Stimulated activated CD8-positive, alpha-beta memory T cell treated with anti-CD3 and anti-CD28 coated beads, Interleukin-15, amount 100 ng/mL, for 1 hour (primary cell): Measurements from ENCODE around the gene RALGAPA1.
"Not testable (repeated sequence)": the region's sequence is repeated elsewhere in the genome, so short reads cannot be mapped to it uniquely, and the experiment has no call there.

Experiments
- DNase-seq: peaks from one replicate; pipeline ENCODE4 v3.0.0-alpha.2; 2020; ENCODE audit warnings: low read depth

RALGAPA1 gene

DNA sequence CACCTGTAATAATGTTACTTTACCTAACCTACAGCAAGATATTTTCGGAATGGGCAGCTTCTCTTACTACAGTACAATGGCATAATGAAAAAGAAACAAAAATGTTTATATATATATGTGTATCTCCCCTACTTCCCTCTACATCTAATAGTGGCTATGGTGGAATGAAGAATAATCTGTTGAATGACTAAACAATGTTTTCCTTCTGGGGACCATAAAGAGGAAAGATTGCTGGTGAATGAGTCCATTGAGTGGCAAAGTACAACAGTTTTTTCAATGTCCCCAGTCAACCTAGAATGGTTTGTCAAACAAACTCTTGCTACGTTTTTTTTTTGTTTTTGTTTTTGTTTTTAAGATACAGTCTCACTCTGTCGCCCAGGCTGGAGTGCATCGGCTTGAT is 47.2 kb downstream of the RALGAPA1 start:
- no peak for DNase-seq

DNA sequence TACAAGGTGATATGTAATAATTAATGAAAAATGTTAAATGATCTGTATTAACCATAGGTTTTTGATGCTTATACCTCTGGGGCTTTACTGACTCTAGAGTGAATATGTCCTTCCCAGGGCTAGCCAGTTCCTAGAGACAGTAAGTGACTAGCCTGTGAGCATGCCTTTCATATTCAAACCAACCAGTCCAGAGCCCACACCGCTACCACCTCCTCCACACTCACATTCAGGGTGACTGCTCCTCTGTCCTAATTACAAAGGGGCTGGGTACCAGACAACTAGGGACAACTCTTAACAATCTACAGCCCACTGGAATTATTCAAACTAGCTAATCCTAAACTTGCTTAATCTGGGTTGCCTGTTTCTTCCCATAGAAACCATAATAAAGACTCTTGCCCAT is 49.0 kb downstream of the RALGAPA1 start:
- DNase-seq, result no peak

DNA sequence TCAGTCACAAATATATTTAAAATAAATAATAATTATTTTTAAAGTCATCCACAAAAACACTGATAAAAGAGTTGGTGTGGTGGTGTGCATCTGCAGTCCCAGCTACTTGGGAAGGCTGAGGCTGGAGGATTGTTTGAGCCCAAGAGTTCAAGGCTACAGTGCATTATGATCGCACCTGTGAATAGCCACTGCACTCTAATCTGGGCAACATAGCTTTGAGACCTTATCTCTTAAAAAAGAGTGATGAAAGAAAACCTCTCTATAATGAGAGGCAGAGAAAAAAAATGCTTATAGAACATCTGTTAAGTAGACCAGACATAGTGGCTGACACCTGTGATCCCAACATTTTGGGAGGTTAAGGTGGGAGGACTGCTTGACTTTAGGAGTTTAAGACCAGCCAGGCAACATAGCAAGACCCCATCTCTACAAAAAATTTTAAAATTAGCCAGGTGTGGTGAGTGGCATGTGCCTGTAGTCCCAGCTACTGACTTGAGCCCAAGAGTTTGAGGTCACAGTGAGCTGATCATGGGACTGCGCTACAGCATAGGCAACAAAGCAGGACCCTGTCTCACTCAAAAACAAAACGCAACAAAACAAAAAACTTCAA is 50.5 kb downstream of the RALGAPA1 start:
- DNase-seq, result no peak

DNA sequence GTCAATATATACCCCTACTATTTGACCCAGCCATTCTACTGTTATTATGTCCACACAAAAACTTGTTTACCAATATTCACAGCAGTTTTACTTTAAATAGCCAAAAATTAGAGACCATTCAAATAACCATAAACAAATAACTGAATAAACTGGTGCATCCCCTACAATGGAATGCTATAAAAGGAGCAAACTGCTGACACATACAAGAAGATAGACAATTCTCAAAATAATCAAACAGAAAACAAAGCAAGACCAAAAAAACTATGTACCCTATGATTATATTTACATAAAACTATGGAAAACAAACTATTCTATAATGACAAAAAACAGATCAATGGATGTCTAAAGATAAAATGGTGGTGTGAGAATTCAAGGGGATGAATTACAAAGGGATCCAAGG is 54.4 kb downstream of the RALGAPA1 start:
- no peak for DNase-seq

DNA sequence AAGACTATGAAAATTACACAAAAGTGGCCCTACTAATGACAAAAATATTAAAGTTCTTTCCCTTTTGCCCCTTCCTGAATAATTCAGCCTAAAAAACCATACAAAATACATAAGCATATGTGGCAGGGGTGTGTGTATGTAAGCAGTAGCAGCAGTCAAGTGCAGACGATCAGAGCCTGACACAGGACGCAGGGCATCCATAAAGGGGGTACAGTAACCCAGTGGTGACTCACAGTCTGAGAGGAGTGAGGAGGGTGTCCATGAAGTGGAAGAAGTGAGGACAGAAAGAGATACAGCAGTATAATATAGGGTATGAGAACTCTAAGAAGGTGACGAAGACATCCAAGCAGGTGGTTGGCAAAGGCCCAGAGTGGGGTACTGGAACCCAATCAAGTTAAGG is 56.7 kb downstream of the RALGAPA1 start:
- no peak for DNase-seq

DNA sequence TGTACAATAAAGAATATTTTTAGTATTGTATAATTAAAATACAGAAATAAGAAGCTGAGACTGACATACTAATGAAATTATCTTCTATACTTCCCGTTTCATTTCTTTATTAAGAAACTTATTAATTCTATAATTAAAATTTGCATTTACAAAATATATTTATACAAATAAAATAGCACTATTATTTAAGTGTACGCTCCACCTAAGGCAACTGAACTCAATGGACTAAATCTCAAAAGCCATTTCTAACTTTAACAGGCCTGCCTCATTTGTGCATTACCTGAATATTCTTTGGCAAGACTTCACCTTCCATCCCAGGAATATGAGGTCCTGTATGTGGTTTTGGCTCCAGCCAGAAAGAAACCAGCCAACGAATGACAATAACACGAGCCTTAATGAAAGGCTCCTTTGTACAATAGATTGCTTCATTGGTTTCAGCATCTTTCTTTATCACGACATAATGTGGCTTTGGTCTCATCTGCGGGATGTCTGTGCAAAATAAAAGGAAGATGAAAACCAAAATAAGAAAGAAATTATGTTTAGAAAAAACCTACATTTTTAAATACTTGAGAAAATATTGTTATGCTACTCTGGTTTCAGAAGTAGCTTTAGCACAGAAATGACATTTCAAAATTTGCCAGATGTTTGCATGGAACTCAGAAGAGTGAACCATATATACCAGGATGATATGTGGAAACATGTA is 58.7 kb downstream of the RALGAPA1 start:
- DNase-seq, result no peak

DNA sequence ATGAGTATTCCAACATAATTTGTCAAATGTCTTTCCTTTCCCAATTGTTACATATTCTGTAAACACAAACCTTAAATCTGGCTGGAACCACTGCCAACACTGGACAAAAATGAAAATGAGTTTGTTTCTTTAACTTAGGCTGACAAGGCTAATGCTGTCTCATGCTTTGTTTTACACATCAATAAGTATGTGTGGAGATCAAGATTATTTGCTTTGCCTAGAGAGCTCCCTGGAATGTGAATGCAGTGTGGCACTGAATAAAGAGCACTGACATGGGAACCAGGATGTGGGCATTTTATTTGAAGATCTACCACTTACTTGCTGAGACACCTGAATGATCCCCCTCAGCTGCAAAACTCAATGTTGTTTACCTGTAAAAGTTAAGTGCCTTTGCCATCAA is 61.7 kb downstream of the RALGAPA1 start:
- no peak for DNase-seq

DNA sequence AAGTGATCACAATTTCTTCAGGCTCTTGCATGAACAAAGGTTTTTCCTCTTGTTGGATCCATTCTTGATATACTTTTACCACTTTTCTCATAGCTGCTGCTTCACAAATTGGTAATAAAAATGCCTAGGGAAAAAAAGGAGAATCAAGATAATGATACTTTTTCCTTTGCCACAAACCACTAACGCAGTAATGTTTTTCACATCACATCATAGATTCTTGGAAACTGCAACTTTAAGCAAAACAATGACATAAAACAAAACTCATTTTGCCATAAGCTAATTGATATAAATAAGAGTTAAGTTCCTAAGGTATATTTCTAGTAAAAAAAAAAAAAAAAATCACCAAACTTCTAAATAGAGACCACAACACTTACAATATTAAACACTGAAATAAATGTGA is 66.7 kb downstream of the RALGAPA1 start:
- DNase-seq, result no peak

DNA sequence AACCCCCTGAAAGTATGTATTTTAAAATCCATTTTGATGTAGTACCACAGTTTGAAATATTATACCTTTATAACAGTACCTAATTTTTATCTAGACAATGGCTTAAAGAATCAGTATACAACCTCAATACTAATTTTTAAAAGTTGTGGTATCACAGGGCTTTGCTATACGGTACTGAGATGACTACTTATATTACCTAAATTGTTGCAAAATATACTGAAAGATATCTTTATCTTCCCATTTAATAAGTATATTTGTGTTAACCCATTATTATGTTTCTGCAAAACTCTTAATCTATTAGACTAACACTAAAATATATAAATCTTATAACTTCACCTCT is 67.1 kb downstream of the RALGAPA1 start:
- DNase-seq, result no peak

DNA sequence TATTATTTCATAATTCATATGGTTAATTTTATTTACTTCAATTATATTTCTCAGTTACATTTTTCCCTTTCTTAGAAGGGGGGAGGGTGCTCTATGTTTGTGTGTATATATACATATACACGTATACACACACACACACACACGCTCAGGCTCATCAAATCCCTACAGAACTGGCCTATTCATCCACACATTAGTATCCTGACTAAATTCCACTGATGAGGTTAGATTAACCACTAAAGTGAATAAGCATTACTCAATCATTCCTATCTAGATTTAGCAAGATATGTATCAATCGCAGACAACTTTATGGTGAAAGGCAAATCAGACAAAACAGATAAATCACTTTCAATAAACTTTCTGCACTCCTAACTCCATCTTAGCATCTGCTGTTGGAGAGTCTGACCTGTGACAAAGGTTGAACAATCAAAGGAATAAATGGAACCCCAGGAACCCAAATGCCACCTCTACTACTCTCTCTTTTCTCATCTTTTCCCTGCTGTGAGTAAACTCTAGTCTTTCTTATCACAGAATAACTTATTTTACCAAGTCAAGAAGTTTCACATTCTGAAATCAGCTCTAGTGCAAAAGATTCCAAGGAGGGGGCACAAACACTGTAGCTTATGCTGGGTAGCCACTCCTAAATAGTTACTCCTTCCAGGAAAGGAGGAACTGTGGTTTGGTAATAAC is 67.6 kb downstream of the RALGAPA1 start:
- no peak for DNase-seq

DNA sequence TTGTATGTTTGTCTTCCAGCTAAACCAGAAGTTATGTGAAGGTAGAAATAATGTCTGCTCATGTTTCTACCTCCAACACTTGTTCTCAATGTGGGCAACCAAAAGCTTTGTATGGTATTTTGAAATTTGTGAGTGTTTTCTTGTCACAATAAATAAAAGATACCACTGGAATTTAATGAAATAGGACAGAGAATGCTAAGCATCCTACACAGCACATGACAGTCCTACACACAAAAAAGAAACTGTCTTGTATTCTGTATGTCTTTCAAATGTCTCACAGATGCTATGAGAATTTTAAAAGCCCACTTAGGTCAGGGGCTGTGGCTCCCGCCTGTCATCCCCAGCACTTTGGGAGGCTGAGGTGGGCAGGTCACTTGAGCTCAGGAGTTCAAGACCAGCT is 68.9 kb downstream of the RALGAPA1 start:
- DNase-seq, result no peak

DNA sequence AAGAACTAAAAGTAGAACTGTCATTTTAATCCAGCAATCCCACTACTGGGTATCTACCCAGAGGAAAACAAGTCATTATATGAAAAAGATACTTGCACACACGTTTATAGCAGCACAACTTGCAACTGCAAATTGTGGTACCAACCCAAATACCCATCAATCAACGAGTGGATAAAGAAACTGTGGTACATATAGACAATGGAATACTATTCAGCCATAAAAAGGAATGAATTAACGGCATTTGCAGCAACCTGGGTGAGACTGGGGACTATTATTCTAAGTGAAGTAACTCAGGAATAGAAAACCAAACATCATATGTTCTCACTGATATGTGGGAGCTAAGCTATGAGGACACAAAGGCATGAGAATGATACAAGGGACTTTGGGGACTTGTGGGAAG is 73.9 kb downstream of the RALGAPA1 start:
- not testable (repeated sequence) for DNase-seq

DNA sequence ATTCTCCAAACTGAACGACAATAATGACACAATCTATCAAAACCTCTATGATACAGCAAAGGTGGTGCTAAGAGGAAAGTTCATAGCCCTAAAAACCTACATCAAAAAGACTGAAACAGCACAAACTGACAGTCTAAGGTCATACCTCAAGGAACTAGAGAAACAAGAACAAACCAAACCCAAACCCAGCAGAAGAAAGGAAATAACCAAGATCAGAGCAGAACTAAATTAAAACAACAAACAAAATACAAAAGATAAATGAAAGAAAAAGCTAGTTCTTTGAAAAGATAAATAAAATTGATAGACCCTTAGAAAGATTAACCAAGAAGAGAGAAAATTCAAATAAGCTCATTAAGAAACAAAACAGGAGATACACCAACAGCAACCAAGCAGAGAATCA is 75.6 kb downstream of the RALGAPA1 start:
- DNase-seq, result not testable (repeated sequence)

DNA sequence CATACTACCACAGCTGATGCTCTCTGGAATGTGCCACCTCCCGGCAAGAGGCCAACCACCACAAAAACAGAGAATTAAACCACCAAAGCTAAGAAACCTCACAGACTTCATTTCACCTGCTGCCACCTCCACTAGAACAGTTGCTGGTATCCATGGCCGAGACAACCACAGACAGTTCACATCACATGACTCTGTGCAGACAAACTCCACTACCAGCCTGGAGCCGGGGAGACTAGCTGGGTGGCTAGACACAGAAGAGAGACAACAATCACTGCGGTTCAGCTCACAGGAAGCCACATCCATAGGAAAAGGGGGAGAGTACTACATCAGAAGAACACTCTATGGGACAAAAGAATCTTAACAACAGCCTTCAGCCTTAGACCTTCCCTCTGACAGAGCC is 78.2 kb downstream of the RALGAPA1 start:
- DNase-seq, result no peak

DNA sequence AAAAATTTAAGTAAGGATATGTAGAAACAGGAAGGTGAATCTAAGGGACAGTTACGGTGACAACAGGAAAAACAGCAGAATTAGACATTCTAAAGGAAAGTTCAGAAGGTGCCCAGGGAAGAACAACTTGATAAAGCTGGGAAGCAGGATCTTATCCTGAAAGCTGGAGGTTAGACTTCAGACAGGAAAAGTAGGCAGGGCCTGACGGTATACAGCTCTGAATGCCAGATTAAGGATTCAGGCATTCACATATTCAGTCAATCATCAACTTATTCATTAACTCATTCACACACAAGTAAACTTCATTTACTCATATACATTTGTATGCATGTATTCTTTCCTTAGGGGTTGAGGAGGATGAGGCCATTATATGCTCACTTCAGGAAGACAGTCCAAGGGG is 81.3 kb downstream of the RALGAPA1 start:
- DNase-seq, result no peak

DNA sequence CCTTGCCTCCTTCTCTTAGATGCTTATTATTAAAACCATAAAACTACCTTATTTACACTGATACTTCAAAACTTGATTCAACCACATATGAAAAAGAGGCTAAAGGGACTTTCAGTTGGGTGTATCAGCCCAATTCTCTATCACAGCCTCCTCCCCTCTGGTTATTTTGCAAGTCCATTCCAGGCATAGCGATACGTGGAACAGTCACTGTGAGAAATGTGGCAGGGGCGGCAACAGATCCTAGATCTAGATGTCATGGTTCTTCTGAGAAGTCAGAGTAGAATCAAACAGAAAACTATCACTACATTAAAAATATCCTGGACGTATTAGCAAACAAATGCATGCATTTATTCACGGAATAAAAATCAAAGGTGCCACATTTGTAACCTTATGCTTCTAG is 83.2 kb downstream of the RALGAPA1 start:
- no peak for DNase-seq

DNA sequence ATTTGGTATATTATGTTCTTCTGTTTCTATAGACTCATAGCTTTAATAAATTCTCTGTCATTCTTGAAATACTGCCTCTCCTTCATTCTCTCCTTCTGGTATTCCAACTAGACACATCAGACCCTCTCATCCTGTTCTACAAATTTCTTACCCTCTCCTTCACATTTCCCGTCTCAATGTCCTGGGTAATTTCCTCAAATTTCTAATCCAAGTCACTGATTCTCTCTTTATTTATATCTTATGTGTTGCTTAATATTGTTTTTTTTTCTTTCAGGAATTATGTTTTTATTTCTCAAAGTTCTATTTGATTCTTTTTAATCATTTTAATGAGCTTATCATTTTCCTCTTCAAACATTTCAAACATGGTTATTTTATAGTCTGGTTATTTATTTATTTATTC is 94.0 kb downstream of the RALGAPA1 start:
- no peak for DNase-seq

DNA sequence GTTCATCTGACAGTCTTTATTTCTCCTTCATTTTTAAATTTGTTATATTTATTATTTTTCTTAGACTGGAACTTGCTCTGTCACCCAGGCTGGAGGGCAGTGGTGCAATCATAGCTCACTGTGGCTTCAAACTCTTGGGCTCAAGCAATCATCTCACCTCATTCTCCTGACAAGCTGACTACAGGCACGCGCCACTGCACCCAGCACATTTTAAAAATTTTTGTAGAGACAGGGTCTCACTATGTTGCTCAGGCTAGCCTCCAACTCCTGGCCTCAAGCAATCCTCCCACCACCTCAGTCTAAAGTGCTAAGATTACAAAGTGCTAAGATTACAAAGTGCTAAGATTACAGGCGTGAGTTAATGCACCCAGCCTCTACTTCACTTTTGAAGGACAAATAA is 96.6 kb downstream of the RALGAPA1 start:
- no peak for DNase-seq

DNA sequence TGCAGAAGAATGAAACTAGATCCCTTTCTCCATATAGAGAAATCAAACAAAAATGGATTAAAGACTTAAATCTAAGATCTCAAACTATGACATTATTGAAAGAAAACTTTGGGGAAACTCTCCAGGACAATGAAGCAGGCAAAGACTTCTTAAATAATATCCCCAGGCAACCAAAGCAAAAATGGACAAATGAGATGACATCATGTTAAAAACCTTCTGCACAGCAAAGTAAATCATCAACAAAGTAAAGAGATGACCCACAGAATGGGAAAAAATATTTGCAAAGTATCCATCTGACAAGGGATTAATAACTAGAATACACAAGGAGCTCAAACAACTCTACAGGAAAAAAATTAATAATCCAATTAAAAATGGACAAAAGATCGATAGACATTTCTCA is 101.0 kb downstream of the RALGAPA1 start:
- no peak for DNase-seq

DNA sequence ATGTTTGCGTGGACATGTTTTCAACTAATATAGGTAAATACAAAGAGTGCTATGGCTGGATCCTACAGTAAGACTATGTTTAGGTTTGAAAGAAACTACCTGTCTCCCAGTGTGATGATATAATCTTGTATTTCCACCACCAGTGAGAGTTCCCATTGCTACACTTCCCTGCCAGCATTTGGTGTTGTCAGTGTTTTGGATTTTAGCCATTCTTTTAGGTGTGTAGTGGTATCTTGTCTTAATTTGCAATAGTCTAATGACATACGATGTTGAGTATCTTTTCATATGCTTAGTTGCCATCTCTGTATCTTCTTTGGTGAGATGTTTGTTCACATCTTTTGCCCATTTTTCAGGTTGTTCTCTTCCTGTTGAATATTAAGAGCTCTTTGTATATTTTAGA is 103.5 kb downstream of the RALGAPA1 start:
- no peak for DNase-seq

DNA sequence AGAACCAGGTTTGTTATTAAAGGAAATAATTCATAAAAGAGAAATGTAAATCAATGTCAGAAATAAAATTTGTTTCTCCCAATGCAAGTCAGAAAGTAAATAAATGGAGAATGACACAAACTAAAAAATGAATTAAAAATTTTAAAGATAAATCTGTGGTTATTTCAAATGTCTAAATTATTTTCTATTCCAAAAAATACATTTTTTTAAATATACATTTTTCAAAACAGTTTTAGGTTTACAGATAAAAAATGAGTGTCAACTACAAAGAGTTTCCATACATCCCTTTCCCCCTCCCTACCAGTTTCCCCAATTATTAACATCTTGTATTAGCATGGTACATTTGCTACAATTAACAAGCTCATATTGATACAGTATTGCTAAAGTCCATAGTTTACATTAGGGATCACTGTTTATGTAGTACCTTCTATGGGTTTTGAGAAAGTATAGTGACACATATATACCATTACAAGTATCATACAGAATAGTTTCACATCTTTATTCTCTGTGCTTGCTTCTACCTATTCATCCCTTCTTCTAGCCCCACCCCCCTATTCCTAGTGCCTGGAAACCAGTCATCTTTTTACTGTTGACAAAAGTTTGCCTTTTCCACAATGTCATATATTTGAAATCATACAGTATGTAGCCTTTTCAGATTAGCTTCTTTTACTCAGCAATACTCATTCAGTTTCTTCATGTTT is 104.2 kb downstream of the RALGAPA1 start:
- no peak for DNase-seq

DNA sequence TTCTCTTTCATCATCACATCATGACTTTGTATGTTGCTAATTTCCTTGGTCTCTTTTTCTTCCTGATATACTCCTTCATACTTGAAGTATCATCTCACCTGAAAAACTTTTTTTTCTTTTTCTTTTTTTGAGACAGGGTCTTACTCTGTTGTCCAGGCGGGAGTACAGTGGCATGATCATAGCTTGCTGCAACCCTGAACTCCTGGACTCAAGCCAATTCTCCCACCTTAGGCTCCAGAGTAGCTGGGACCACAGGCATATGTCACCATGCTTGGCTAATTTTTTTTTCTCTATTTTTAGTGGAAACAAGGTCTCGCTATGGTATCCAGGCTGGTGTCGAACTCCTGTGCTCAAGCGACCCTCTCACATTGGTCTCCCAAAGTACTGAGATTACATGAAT is 107.6 kb downstream of the RALGAPA1 start:
- no peak for DNase-seq

DNA sequence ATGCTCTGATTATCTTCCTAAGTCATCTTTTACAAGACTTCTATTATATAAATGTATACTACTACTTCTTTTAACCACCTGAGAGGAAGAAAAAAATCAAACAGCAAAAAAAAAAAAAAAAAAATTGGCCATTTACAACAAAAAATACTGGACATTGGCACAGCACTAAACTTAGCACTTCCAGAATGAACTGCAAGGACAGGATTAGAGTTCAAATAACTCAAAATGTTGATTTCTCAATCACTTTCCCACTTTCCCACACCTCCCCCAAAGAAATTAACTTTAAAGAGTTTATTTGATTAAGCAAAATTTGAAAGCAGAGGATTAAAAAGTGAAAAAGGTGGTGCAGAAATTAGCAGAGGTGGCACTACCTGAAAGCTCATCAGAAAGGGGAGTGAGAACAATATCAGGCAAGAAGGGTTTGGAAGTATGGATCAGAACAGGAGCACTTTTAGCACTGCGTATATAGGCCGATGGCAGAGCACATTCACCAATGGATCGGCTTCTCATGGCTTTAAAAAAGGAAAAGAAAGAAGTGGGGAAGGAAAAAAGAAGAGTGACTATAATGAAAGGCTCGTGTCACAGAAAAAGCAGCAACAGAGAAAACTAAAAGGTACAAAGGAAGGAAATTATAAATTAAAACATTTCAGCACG is 109.2 kb downstream of the RALGAPA1 start:
- no peak for DNase-seq
